SW480 (cell line): ENCODE measurements around the gene KLHDC1.
"Not testable (repeated sequence)": the region's sequence is repeated elsewhere in the genome, so short reads cannot be mapped to it uniquely, and the experiment has no call there.

Experiments used
- DNase-seq: peaks from one replicate; pipeline ENCODE4 v3.0.0-alpha.2; 2016; ENCODE audit warnings: low spot score

Gene KLHDC1

DNA sequence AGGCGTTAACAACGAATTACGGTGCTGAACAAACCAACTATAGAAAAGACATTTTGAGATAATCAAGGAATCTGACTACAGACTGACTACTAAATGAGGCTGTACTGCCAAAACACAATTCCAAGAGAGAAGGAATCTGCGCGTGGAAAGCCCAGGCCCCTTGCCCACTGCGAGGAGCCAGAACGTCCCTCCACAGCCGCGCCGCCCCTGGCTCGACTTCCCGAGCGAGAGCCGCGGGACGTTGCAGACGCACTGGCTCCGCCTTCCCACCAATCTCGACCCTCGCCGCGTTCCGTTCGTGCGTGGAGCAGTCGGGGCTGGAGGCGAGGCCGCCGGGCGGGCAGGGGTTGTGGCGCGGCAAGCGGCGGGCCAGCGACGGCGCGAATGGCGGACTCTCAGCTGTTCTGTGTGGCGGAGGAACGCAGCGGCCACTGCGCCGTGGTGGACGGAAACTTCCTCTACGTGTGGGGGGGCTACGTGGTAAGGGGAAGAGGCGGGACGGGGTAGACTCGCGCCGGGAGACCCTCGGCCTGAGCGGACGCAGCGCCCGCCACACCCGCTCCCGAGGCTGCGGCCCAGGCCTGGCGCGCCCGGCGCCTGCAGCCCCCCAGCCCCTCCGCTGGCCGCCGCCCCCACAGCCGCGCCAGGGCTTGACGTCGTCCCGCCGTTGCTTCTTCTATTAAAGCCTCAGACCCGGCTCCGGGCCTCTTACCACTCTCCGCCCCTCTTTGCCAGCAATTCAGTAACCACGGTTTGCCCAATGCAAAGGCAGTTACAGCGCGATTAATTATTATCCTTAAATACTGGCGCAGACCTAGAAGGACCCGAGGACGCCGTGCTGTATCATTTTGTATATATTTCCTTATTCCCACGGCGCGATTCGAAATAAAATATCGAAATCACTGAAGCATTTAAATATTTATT lies at the start of gene KLHDC1:
TSS of gene KLHDC1 (plus strand) at position 310 of the 924 bp plus-strand sequence. CDS start at position 385, 75 bp downstream.
- DNase-seq: peak; percentile 74

DNA sequence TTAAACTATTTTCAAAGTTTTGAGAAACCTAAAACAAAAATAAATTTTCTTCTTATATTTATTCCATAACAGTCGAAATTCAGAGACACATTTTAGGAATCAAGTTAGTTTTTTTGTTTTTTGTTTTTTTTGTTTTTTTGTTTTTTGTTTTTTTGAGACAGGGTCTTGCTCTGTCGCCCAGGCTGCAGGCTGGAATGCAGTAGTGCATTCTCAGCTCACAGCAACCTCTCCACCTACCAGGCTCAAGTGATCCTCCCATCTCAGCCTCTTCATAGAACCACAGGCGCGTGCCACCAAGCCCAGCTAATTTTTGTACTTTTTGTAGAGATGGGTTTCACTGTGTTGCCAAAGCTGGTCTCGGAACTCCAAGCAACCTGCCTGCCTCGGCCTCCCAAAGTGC lies 39.4 kb upstream of the KLHDC1 start:
- DNase-seq: no peak

- no peak for DNase-seq
These were observed 38.4 kb upstream of the KLHDC1 start for GRCh38 chr14:49654511-49654910.

- not testable (repeated sequence) for DNase-seq
These were observed 35.4 kb upstream of the KLHDC1 start for GRCh38 chr14:49657500-49657899.

- DNase-seq: no peak
These were observed 33.1 kb upstream of the KLHDC1 start for GRCh38 chr14:49659526-49660455.

GRCh38 chr14:49670475-49670874 lies 22.4 kb upstream of the KLHDC1 start:
- DNase-seq: no peak

- no peak for DNase-seq
These were observed 19.3 kb upstream of the KLHDC1 start for GRCh38 chr14:49673586-49673985.

- no peak for DNase-seq
These were observed 15.3 kb upstream of the KLHDC1 start for GRCh38 chr14:49677643-49678042.

DNA sequence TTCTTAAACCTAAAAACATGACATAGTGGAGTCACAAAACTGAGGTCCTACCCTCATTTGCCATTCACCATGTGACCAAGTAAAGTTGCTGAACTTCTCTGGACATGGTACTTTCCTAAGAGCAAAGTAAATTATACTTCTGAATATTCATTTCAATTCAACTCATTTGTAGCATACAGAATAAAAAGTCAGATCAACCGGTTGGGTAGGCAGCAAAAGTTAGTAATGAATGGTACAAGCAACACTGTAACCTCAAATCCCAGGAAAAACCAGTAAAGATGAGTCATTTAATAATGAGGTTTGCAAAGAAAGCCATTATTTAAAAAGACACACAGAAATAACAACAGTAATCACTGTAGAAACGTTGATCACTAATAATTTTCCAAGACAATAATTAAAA lies 13.6 kb upstream of the KLHDC1 start:
- no peak for DNase-seq

DNA sequence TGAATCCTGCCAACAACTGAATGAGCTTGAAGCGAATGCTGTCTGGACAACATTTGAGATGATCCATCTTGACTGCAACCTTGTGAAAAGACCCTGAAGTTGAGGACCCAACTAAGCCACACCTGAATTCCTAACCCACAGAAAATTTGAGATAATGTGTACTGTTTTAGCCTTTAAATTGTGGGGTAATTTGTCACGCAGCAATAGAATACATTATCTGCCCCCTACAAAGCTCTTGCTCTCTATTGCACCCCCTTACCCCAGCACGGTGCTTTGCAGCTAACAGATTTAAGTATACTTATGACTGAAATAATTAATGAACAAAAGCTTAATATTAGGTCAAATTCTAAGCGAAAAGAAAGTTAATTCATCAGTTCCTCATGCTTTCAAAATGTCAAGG lies 6.5 kb upstream of the KLHDC1 start:
- DNase-seq: no peak

GRCh38 chr14:49687942-49688700 lies 4.8 kb upstream of the KLHDC1 start, which contains the start of gene POLE2:
Gene POLE2 (minus strand): TSS chr14:49688214. CDS start chr14:49688203, 11 bp downstream.
- DNase-seq: peak; percentile 69

- DNase-seq: no peak
These were observed 4.3 kb upstream of the KLHDC1 start for GRCh38 chr14:49688701-49689030.

DNA sequence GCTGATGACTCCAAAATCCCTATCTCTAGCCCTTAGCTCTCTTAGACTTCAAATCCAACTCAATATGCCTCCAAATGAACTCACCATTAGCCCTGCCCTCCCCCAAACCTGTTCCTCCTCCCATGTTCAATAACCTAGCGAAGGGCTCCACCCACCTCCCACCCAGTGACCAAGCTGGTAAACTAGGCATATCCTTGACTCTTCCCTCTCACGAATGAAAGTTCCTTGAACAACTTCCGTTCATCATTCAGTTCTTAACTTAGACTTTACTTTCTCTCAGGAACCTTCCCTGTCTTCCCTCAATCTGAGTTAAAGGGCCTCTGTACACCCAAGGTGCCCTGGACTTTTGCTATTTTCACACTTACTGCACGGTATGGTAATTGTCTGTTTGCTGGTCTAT lies 1.9 kb upstream of the KLHDC1 start:
- no peak for DNase-seq

DNA sequence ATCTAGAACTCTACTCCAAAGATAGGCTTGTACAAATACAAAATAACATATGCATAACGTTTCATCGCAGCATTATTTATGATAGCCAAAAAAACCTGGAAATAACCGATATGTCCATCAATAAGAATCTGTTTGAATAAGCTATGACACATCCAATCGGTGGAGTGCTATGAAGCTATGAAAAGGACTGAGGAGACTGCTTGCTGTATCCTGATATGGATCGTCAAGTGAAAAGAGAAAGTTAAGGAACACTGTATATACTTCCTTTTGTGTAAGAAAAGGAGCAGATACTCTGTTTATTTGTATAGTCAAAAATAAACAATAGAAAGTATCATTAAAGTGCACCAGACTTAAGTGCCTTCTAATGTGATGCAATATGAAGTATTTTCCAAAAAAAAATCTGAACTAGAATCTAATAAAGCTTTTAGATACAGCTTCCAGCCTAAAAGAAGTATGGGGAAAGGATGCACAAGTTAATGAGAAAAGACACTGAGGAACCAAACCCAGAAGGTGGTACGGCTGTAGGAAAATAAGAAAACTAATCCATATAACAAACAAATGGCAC lies 645 bp upstream of the KLHDC1 start:
- no peak for DNase-seq

- not testable (repeated sequence) for DNase-seq
These were observed 810 bp downstream of the KLHDC1 start for GRCh38 chr14:49693735-49694124.

- no peak for DNase-seq
These were observed 9.8 kb downstream of the KLHDC1 start for GRCh38 chr14:49702725-49703124.

DNA sequence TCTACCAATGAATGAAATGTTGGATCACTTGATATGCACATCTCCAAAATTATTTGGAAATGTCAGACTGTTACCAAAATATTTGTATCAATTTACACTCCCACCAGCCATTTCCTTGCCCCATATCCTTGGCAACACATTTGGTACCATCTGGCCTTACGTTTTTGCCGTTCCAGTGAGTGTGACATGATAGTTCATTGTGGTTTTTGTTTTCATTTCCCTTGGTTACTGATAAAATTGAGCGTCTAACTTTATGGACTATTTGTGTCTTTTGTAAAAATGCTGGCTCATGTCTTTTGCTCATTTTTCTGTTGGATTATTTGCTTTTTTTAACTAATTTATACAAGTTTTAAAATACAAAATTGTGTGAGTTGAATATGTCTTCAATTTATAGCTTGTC lies 11.0 kb downstream of the KLHDC1 start:
- no peak for DNase-seq

GRCh38 chr14:49704471-49704870 lies 11.6 kb downstream of the KLHDC1 start:
- DNase-seq: not testable (repeated sequence)

DNA sequence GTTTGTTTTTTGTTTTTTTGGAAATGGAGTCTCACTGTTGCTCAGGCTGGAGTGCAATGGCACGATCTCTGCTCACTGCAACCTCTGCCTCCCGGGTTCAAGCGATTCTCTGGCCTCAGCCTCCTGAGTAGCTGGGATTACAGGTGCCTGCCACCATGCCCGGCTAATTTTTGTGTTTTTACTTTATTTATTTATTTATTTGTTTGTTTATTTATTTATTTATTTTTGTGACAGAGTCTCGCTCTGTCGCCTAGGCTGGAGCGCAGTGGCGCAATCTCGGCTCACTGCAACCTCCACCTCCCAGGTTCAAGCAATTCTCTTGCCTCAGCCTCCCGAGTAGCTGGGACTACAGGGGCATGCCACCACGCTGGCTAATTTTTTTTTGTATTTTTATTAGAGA lies 18.1 kb downstream of the KLHDC1 start:
- not testable (repeated sequence) for DNase-seq

GRCh38 chr14:49720744-49721143 lies 27.8 kb downstream of the KLHDC1 start:
- no peak for DNase-seq

DNA sequence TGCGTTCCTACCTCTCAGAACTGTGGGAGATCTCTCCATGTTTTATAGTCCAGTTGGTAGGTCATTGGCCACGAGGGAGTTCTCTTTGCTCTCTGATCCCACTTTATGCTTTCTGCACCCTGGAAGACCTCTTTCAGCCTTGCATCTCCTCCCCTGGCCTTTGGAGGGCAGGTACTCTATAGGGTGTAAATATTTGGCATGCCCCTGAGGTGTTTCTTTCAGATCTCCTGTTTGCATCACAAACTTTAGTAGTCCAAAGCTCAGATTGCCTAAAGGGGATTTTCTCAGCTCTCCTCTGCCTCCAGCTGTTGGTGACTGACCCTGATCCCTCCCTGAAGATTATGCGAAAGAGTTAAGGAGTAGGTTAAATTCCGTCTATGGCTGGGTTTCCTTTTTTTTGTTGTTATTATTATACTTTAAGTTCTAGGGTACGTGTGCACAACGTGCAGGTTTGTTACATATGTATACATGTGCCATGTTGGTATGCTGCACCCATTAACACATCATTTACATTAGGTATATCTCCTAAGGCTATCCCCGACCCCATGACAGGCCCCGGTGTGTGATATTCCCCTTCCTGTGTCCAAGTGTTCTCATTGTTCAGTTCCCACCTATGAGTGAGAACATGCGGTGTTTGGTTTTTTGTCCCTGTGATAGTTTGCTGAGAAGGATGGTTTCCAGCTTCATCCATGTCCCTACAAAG lies 29.0 kb downstream of the KLHDC1 start:
- DNase-seq: not testable (repeated sequence)
